ENCODE data around the gene C10orf90.

C10orf90 gene

DNA sequence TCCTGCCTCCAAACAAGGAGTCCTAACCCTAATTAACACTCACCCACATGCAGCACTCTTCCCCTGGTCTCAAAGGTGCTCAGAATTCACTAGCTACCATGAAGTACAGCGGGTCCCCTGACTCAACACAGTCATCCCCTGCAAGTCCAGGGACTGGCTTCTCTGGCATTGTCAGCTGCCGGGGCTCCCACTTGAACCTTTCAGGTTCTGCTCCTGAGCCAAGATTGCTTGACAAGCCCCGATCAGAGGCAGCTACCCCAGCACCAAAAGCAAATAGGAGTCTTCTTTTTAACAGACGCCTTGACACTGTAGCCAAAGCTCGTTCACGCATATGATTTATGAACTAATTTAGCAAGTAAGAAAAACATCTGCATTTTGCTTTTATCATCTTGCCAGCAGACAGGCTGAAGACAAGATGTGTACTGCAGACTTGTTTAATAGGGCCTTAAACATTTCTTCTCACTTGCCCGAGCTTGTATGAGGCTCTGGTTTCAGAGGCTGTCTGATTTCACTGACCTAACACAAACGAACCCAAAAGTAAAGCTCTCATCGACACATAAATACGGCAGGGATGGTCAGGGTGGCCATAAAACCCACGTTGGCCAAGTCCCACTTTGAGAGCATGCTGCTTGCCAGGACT lies 214.6 kb downstream of the C10orf90 start:
- DNase-seq: no peak

DNA sequence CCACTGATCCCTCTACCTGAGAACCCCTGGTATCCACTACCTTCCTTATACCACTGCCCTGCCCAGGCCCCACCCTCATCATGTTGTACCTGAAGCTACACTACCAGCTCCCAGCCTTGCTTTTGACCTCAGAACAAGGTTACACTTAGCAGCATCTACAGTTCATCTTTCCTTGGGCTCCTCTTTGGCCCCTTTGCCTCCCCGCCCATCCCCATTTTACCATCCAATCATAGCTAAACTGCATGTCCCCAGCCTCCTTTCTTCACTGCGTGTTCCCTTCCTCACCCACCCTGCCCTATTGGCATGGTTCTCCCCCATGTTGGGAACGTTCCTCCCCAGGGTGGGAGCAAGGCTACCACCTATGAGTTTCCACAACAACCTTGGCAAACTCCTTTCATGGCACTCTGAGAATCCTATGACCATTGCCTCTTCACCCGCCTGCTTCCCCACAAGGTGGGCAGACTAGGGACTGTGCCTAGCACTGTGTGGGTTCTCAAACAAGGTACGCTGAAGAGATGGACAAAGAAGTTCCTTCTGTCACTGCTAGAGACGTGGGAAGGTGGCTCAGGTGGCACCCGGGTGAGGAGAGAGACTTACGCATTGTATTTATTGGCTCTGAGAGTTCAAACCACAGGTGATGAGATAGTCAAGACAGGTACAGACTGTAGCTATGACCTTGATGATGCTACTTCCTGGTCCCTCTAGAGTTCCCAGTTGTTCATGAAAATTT lies 215.3 kb downstream of the C10orf90 start:
- no peak for DNase-seq

DNA sequence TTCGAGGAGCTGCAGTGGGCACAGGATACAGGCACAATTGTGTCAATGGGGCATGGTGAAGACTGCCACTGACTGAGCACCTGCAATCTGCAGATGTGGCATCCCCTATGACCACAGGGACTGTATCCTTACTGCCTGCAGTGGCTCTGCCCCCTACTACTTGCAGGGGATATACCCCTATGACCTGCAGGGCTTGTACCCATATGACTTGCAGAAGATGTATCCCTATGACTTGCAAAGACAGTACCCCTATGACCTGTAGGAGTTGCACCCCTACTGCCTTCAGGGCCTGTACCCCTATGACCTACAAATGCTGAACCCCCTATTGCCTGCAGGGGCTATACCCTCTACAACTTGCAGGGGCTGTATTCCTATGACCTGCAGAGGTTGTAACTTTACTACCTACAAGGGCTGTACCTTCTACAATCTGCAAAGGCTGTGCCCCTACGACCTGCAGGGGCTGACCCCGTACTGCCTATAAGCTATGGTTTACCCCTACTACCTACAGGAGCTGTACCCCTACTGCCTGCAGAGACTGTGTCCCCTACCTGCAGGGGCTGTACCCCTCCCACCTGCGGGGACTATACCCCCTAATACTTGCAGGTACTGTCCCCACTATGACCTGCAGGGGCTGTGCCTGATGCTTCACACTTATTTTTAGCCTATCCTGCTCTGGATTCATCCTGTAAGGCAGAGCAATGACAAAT lies 216.3 kb downstream of the C10orf90 start:
- DNase-seq: no peak

DNA sequence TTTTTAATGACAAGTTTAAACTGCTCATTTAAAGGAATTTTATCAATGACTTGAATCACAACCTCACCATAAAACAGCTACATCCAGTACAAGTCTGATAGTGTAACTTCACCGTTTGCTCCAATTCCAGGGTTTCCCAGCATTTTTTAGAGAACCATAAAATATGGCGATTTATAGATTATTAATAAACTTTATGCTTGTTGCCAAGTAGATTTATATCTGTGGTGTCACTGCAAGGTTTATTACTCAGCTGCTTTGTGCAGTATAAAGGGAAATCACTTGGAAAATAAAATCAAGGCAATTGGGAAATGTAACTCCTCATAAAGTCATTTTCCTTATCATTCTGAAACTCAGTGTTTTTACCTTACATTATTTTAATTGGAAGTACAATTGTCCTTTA lies 218.2 kb downstream of the C10orf90 start:
- no peak for DNase-seq

DNA sequence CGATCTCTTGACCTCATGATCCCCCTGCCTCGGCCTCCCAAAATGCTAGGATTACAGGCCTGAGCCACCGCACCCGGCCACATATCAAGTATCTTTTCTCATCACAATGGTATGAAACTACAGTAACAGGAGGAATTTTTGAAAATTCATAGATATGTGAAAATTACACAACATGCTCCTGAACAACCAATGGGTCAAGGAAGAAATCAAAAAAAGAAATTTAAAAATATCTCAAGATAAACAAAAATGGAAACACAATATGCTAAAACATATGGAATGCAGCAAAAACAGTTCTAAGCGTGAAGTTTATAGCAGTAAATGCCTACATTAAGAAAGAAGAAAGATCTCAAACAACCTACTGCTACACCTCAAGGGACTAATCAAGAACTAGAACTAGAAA lies 222.4 kb downstream of the C10orf90 start:
- no peak for DNase-seq

DNA sequence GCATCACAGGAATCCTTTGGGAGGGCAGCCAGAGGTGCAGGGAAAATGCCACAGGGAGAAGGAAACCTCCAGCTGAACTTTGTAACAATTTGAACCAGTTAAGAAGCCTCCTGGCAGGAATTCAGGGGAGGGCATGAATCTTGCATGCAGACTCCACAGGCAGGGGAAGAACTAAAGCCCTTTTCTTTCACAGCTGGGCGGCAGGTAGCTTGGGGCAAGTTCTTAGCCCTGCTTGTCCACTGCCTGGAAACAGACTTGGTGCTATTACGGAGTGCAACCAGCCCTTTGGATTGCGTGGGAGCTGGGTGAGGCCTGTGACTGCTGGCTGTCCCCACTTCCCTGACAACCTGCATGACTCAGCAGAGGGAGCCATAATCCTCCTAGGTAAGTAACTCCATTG lies 230.6 kb downstream of the C10orf90 start:
- no peak for DNase-seq

DNA sequence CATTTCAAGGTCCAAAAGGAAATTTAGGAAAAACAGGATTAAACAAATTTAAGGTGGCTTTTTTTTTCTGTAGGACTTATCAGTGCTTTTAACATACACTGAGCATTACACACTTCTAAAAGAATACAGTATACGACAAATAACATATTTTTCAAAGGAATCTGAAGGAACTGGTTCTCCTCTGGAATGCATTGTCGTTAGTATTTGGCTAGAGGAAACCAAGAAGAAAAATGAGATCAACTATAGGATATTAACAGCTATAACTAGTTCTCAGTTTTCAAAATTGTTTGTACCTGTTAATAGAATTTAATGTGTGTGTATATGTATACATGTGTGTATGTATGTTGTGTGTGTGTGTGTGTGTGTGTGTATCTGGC lies 232.1 kb downstream of the C10orf90 start:
- no peak for DNase-seq

DNA sequence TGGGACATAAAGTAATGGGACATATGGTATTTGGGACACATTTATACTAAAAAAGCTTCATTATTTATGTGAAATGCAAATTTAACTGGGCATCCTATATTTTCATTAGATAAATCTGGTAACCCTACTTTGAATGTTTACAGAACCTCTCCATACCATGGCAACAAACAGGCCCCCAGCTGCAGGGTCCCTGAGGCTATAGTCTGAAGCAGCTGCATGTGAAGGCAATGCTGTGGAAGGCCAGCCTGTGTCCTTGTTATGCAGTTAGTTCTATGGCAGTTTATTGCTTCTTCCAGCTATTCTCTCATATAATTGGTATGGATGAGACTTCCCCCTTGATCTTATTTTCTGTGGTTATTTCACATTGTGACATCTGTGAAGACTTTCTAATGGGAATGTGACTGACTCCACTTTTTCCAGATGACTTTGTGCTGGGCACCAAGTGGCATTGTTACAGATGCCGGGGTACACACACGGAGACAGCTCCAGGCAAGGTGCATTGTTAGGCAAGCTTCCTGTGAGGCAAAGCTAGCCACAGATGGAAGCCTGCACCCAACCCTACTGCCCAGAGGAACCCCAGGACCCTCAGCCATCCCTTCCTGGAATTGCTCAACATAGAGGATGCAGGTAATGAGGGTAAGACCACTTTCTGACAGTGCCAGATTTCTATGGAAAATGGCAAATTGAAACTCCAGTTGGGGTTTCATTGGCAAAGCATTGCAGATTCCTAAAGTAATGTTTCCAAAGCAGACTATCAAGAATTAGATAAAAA lies 232.7 kb downstream of the C10orf90 start:
- DNase-seq: no peak

DNA sequence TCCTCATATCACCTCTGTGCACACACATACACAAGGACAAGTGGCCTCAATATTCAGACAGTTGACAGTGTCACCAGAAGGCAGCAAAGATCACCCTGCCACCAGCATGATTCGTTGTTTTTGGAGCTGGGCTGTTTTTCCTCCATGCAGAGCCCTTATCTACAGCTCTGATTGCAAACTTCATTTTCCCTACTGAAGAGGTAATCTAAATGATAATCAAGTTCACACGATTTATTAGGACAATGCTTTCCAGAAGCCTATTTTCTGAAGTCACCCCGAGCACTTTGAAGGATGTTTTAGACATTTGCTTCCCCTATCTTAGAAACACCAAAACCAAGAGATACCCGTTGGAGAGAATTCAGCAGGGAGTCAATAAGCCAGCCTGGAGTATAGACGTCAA lies 236.3 kb downstream of the C10orf90 start:
- no peak for DNase-seq

DNA sequence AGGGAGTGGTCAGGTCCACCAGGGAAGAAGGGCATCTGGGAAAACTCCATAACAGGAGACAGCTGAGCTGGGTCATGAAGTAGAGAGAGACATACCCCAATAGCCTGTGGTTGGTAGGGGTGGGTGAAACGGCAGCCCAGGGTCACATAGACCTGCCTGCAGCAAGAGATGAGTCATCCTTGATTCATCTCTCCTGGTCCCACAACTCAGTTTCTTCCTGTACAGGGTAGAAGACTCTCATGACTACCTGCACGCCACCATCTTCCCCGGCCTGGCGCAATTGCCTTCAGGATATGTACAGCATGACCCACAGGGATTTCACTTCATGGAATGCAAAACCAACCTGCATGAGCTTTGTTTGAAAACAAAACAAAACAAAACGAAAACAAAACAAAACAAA lies 237.1 kb downstream of the C10orf90 start:
- no peak for DNase-seq

DNA sequence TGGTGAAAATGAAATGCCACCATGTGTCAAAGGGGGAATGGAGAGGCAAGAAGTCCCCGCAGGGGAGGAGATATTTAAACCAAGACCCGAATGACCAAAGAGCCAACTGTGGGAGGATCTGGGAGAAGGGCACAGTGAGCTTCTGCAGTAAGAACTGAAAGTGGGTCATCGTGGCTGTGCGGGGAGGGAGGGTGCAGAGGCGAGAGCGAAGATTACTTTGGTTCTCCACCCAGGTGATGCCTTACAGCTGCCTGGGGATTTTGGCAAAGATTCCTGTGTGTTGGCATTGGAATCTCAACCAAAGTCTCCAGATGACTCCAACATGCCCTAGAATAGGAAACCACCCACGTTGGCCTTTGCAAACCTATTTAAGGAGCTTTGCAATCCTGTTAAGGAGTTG lies 238.0 kb downstream of the C10orf90 start:
- DNase-seq: no peak

DNA sequence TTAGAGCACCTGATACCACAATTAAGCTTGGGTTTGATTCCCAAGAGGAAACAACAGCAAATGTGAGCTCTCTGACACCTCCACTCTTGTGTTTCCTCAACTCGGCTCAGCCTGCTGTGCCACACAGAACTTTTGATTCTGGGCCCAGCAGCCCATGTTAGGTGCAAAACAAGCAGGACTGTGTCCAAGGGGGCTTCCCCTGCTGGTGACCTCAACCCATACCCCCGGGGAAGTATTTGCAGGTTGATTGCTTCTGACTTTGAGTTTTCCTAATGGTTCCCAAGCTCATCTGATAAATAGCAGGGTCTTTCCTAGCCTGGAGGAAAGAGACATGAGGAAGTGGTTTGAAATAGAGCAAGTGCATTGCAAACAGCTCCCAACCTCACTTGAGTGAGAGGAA lies 238.7 kb downstream of the C10orf90 start:
- no peak for DNase-seq

DNA sequence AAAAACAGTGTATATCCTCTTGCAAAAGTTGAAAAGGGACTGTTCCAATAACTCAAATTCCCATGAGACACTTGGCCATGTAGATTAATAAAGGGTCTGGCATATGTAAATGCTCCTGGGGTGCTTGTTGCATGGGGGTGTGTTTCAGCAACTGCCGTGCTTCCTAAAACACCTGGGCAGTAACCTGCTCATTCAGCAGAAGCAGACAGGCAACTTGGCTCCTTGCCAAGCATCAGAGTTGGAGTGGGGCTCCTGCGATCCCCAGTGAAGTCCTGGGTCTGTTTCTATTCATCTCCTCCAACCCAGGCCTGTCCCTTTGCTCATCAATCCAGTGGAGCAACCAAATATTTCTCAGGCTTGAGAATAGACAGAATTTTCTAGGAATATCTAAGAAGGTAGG lies 240.0 kb downstream of the C10orf90 start:
- DNase-seq: no peak

DNA sequence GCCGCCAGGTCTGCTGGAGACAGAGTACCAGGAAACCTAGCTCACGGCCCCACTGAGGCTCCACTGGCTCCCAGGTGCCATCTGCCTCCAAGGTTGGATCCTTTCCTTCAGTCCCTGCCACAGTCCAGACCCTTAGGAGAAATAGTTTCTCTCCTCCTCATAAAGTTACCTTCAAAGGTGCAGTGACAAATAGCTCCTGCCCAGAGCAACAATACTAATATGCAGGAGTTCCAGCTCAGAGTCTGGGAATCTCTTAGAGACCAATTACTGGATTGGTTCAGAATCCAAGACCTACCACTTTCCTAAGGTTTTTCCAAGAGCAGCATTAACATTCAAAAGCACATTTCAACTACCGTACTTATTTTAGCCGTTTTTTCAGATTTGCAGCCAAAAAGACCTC lies 241.2 kb downstream of the C10orf90 start:
- DNase-seq: no peak

DNA sequence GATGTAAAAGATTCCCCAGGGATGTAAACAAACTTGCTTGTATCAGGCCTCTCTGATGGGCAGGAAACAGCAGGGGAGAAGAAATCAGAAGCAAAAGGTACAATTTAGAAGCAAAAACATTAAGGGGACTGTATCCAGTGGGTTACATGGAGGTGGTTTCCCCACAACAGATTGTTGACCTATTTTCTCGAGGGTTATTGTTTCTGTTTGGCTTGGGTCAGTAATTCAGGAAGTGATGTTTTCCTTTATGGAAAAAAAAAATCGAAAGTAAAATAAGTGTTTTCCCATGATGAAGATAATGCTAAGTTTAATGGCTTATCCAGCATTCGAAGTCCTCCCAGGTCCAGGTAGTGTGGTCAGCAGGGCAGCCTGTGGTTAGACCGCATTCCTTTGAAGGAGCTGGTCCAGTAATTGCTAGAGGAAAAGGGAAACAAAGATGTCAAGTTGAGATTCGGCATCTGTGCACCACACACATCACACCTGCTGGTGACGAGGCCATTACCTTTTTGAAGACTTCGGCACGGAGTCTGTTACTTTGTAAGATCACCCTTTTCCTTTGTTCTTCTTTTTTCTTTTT lies 244.9 kb downstream of the C10orf90 start:
- DNase-seq: no peak

DNA sequence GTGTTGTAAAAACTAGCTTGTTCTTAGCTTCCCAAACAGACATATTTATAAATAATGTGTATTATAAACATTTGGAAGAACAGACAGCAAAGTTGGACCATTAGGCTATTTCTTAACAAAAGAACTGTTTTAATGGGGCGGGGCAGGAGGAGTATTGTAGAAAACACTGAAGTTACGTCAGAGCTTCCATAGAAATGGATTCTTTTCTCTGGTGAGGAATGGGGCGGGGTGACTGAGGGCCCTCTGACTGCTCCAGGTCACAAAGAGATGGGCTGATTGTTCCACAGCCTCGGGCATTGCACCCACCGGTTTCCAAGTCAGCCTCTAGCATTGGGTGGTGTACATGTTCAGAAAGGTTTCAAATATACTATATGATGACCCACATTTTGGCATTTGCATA lies 245.5 kb downstream of the C10orf90 start:
- no peak for DNase-seq

DNA sequence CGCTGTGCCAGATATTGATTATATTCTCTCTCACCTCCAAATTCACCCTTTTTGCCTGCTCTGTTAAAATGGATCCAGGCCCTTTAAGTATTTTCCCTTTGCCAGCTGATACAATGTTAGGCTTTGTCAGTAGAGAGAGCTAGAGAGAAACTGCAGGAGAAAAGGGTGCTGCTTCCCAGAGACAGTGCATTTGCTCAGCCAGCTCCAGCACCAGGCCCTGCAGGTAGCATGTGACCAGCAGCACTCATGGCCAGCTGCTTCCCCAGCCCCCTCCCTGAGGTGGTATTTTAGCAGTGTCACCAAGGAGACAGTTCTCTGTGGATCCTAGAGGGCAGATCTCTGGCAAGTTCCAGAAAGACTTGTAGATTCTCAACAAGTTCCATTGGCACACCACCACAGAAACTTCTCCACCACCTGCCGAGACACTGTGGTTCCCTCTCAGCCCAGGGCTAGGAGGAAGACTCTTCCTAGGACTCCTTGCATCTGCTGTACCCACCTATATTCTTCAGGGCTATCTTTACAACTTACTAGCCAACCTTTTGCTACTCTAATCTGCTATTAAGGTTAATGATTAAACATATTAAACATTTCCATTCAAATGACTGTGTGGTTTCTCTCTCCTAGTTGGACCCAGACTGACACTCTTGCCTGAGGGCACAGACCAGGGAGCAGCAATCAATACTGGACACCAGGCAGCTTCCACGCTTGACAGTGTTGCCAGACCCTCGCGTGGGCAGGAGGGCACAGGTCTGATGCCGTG lies 246.6 kb downstream of the C10orf90 start:
- DNase-seq: no peak

DNA sequence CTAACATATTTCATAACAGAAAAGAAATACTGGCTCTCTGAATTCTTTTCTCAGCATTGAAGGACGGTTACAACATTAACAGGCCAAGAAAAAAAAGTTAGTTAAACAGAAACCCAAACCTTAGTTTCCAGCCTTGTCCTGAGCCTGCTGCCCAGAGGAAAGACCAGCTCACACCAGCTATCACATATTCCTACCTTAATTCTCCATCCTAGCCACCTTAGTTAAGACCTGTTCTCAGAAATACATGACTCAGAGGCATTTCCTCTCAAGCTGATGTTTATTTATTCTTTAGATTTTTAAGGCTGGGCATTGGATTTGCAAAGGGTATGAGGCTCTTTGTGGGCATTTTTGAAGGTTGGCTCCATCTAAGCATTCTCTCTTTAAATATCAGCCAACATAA lies 247.9 kb downstream of the C10orf90 start:
- no peak for DNase-seq

DNA sequence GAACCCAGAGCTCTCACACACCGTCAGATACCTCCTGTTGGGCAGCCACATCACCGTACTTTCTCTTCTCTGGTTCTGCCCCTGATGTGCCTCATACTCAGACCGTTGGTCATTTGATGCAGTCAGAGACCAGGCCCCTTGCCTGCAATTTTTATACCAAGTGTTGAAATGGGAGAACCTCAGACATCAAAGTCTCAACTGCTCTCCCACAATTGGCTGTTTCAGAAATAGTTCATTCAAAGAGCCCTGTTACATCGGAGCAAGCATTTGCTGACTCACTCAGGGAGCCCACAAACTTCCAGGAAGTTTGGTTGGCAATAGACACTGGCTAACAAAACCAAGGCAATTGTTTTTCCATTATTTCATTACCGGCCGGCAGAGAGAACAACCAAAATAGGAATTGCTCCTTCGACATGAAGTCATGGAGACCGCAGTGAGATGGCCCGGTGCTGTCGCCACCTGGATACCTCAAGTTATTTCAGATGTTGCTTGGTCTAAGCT lies 248.7 kb downstream of the C10orf90 start:
- no peak for DNase-seq

DNA sequence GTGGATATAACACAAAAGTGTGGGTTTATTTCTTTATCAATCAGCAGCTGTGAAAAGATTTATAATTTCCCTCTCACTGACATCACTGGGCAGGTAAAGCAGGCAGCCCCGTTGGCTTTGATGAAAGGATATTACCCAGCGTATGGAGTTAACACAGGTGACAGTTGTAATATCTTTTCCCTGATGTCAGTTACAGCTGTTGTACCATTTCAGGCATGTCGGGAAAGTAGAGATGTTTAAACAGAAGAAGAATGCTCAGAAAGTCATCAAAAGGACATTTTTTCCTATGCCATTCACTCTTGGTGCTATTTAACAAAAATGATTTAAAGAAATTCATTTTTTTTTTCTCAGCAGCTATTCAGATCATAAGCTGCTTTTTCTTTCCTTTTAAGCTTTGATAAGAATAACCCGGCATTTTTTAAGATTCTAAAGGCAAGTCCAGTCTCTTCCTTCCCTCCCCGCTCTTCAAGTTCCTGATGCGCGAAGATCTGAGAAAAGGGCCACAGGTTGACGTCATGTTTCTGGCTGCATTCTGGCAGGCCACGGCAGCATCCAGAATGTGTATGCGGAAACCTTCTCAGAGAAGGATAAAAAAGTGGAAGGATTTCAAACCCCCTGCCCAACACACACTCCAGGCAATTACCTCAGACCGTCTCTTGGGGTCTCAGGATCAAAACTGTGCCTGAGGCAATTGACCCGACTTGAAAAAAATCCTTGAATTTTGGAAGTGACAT lies 249.8 kb downstream of the C10orf90 start:
- DNase-seq: no peak

DNA sequence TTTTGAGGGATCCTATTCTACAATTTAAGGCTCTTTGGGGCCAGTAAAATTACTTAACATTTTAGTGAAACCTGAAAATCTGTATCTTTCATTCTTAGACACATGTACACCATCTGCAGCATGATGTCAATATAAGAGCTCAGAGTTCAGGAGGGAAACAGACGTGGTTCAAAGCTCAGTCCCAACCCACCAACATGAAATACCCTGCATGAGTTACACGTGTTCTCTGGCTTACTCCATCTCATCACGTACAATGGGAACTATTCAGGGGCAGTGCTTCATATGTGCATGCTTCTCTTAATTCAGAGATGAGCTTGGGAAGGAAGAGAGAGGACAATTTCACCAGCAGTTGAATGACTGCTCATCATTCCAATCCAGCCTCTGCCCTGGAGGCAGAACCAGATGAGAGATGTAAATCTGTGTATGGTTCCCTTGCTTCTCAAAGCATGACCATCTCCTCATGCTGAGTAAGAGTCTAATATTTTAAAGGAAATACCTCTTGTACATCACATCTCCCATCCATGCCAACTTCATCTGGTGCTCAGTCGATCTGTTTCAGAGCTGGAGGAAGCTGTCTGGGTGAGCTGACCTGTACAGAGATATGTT lies 253.2 kb downstream of the C10orf90 start:
- no peak for DNase-seq

Data from NCI-H187 (cell line).